GM18861 (cell line): ENCODE measurements around the gene HAO2.
A peak's percentile ranks its signal among the peaks of the same experiment; 100 is the strongest.
"Not testable (repeated sequence)": the region's sequence is repeated elsewhere in the genome, so short reads cannot be mapped to it uniquely, and the experiment has no call there.

Experiments used
- ATAC-seq: cut with Tn5 transposase; IDR thresholded peaks from one replicate; pipeline ENCODE4 v1.9.1; 2021; ENCODE audit not compliant: unreplicated experiment

Gene HAO2

GRCh38 chr1:119368554-119368953 lies at the start of gene HAO2:
HAO2 (plus strand) TSS chr1:119368785; CDS start chr1:119381086, 12,301 bp downstream.
- ATAC-seq, result no peak

DNA sequence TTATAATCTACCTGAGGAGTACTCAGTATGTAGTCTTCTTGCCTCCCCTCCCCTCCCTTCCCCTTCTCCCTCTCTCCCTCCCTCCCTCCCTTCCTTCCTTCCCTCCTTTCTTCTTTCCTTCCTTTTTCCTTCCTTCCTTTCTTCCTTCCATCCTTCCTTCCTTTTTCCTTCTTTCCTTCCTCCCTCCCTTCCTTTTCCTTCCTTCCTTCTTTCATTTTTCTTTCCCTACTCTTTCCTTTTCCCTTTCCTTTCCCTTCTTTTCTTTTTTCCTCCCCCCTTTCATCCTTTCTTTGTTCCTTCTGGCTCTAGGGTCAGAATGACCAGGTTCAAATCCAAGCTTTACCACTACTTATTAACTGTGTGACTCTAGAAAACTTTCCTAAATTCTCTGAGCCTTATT lies 48.5 kb upstream of the HAO2 start:
- ATAC-seq, result no peak

DNA sequence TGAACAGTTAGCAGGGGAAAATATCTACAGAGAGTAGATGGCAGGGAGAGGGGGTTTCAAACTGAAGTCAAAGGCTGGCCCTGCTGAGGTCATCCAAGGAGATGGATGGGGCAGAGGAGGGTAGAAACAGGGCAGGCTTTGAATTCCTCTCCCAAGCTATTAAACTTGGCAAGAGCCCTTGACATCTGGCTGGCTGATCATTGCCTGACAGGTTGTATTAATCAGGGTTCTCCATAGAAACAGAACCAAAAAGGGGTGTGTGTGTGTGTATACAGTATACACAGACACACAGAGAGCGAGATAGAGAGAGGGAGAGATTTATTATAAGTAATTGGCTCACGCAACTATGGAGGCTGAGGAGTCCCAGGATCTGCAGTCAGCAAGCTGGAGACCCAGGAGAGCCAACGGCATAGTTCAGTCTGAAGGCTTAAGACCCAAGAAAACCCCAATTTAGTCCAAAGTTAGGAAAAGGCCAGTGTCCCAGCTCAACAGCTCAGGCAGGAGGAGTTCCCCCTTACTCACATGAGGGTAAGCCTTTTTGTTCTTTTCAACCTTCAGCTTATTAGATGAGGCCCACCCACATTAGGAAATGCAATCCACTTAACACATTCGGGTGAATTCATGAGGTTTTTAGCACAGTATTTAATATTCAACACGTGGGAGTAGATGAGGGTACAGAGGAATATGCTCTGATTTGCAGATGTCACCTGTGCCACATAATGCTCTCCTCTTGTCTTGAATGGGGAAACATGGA lies 46.7 kb upstream of the HAO2 start:
- ATAC-seq, result no peak

DNA sequence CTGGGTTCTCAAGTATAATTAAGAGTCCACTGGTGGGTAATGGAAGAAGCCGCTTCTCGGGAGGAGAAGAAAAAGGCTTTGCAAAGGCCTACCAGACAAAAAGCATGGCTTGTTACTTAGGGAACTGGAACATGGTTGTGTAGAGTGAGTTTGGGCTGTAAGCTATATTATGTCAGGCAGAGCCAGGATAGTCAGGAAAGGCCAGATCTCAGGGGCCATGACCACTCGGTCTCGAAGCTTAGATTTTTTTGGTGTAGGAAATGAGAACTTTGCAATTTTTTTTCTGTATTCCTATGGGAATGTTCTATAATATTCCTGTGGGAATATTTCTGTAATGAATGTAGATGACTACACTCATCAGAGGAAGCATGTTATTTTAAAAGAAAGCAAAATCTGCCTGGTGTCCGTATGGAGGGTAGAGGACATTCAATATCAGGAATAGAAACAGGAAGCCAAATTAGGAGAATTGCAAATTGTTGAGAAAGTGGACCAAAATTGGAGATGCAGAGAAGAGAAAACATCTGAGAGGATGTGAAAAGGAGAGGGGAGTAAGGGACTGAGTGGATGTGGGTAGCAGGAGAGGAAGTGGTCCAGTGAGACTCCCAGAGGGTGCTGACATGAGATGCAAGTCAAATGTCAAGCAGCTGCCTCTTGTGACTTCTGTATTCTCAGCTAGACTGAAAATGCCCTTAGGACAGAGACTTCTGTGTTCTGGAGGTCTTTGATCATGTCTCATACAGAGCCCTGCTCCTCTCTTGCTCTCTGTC lies 45.2 kb upstream of the HAO2 start:
- ATAC-seq, result peak; percentile 89

- ATAC-seq, result no peak
Observed at GRCh38 chr1:119324198-119324597, 44.4 kb upstream of the HAO2 start.

DNA sequence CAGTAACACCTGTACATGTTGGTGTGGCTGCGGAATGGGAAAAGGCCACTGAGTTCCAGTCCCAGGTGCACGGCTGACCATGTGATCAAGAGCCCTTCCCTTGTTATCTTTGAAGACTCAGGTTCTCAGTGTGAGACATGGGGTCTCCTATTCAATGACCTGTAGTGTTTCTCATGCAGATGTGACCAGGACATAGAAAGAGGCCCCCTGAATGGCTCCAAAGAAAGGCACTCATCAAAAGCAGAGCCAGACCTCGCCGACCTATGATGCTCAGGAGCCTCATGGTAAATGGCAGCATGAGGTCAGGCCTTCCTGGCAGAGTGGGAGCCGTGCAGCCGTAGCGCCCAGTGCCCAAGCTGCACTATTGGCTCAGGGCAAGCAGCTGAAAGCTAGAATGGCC lies 42.3 kb upstream of the HAO2 start:
- ATAC-seq, result no peak

DNA sequence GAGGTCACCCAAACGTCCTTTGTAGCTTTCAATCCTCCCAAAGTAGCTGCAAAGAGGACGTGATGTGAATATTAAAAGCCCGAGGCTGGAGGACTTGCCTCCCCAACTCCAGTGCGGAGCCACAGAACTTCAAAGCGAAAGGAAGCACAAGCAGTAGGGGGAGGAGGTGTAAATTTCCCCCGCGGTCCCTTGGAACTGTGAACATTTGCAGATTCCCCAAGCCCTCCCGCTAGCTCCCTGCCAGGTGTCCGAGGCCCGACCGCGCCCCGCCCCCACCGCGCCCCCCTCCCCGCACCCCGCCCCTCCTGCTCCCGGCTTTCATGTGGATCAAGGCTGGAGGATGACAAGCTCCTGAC lies 41.5 kb upstream of the HAO2 start:
- ATAC-seq, result no peak

- no peak for ATAC-seq
Observed at GRCh38 chr1:119327450-119328155, 41.0 kb upstream of the HAO2 start.

DNA sequence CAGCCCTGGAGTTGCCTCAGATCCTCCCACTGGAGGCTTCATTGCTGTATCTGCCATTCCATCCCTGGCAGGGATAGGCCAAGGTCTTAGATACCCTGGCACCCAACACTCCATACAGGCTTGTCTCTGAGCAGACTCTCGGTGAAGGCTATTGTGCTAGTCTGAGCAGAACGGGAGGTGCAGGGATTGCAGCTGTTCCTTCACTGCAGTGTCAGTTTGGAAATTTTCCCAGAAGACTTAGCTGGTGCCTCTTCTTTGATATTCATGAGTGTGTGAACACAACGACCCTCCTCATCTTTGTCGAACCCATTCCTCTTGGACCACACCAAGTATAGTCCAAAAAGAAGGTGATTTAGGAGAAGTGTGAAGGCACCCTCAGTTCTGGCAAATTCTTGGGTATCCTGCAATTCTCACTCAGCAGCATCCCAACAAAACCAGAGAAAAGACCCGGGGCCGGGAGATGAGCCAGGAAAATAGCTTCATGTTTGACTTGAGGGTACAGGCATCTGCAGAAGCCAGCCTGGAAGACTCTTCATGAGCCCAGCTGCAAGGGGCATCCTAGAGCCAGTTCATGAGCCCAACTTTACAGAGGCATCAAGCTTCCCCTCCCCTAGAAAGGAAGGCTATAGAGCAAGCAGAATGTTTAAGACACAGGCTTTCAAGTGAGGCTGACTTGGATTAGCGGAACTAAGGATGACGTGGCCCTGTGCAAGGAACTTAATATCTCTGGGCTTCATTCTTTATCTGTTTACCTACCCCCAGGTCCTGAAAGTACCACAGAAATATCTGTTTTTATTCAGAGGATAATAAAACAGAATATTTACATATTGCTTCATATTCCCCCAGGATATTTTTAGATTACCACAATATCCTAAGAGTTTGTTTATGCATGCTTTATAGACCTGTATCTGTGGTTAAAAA lies 38.8 kb upstream of the HAO2 start:
- no peak for ATAC-seq

GRCh38 chr1:119330466-119331189 lies 38.0 kb upstream of the HAO2 start:
- ATAC-seq, result no peak

- no peak for ATAC-seq
Observed at GRCh38 chr1:119331190-119331515, 37.4 kb upstream of the HAO2 start.

- ATAC-seq, result no peak
Observed at GRCh38 chr1:119331915-119332314, 36.7 kb upstream of the HAO2 start.

DNA sequence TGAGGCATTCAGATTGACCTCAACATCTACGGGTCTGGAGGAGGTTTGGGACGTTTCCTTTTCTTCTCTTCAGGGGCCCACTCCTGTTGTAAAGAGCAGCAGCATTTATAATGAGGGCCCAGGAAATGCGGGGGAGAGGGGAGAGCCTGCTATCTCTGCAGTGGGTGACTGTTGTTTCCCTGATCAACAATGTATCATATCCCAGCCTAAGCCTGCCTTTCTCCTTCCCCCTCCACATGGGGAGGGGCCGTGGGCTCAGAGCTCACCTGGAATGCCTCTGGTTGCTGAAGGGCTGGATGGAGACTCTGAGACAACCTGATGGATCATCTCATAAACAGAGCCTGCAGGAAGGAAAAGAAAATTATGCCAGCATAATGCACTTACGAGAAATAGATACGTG lies 36.0 kb upstream of the HAO2 start:
- ATAC-seq, result no peak

- ATAC-seq, result no peak
Observed at GRCh38 chr1:119333163-119333896, 35.3 kb upstream of the HAO2 start.

DNA sequence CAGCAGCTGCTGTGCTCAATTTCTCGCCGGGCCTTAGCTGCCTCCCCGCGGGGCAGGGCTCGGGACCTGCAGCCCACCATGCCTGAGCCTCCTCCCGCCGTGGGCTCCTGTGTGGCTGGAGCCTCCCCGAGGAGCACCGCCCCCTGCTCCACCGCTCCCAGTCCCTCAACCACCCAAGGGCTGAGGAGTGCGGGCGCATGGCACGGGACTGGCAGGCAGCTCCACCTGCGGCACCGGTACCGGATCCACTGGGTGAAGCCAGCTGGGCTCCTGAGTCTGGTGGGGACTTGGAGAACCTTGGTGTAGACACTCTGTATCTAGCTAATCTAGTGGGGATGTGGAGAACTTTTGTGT lies 34.7 kb upstream of the HAO2 start:
- not testable (repeated sequence) for ATAC-seq

DNA sequence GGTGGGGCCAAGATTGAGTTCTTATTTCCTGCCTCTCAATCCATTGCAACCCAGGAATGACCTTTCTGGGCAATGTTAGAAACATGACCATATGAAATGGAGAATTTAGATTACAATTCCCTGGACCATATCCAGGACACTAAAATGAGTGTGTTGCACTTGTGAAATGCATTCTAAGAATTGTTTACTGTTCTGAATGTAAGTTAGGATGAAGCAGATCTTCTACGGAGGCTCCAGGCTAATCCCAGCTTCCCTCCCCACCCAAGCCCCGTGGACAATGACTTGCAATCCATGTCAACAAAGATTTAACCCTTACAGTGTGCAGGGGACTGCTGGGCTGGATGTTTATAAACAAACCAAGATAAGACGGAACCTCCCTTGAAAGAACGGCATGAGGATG lies 31.7 kb upstream of the HAO2 start:
- ATAC-seq, result no peak

- no peak for ATAC-seq
Observed at GRCh38 chr1:119338004-119338403, 30.6 kb upstream of the HAO2 start.

DNA sequence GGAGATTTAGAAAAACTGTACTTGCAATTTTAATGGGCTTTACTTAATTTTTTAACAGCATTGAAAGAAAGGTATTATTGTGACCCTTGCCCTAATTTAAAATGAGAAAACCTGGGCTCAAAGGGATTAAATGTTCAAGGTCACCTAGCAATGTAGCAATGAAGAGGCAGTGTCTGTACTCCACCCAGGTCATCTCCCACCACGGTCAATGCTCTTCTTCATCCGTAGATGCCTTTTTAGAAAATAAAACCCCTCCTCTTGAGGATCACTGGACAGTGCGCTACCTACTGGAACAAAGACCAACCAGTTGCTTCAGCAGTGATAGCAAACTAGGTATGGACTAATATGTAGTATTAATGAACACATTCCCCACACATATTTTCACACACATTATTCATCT lies 29.8 kb upstream of the HAO2 start:
- ATAC-seq, result no peak

GRCh38 chr1:119340861-119341261 lies 27.7 kb upstream of the HAO2 start:
- no peak for ATAC-seq
